GM23338 (cell line): ENCODE measurements around the gene PCBP3. TPM values are rescaled to one million over a fixed set of nuclear protein-coding genes. Genes with fewer than 3 reads are reported as not detected.

Experiments used
- ATAC-seq: fragments of 200-7000 bp; cut with Tn5 transposase; 3 replicates; pipeline ENCODE4 v1.9.1; 2020
- DNase-seq: peaks from one replicate; pipeline ENCODE4 v3.0.0-alpha.2; 2015; ENCODE audit warnings: low spot score
- H2AFZ ChIP-seq: fragments of 200-600 bp; sonication (generic); 2 replicates; pipeline ENCODE4 v1.8.0; 2016; ENCODE audit warnings: antibody characterized with exemption, mild to moderate bottlenecking, moderate library complexity
- H3F3A ChIP-seq: fragments of 200-600 bp; sonication (generic); replicated peaks from 2 replicates; pipeline ENCODE4 v1.8.0; 2017; ENCODE audit warnings: antibody characterized with exemption, mixed run types, low read depth
- H3K27ac ChIP-seq: fragments of 200-600 bp; sonication (generic); 2 replicates; pipeline ENCODE4 v1.6.1; 2016; ENCODE audit warnings: low read depth
- H3K27me3 ChIP-seq: fragments of 200-600 bp; sonication (generic); 2 replicates; pipeline ENCODE4 v1.8.0; 2016; ENCODE audit warnings: mild to moderate bottlenecking, mixed run types, moderate library complexity; ENCODE audit not compliant: insufficient read depth
- H3K36me3 ChIP-seq: fragments of 200-600 bp; sonication (generic); 2 replicates; pipeline ENCODE4 v1.8.0; 2016; ENCODE audit warnings: mild to moderate bottlenecking; ENCODE audit not compliant: insufficient read depth
- H3K4me1 ChIP-seq: fragments of 200-600 bp; sonication (generic); 2 replicates; pipeline ENCODE4 v1.8.0; 2016; ENCODE audit warnings: mild to moderate bottlenecking, moderate library complexity; ENCODE audit not compliant: insufficient read depth
- H3K4me2 ChIP-seq: fragments of 200-600 bp; sonication (generic); 2 replicates; pipeline ENCODE4 v1.7.1; 2017; ENCODE audit warnings: mixed run types
- H3K4me3 ChIP-seq: fragments of 200-600 bp; sonication (generic); 2 replicates; pipeline ENCODE4 v1.6.1; 2016; ENCODE audit warnings: mixed run types
- H3K79me2 ChIP-seq: fragments of 200-600 bp; sonication (generic); replicated peaks from 2 replicates; pipeline ENCODE4 v1.8.0; 2017; ENCODE audit warnings: mild to moderate bottlenecking; ENCODE audit not compliant: insufficient read depth
- H3K9me2 ChIP-seq: fragments of 200-600 bp; sonication (generic); 2 replicates; pipeline ENCODE4 v1.8.0; 2017; ENCODE audit not compliant: insufficient read depth
- H4K20me1 ChIP-seq: fragments of 200-600 bp; sonication (generic); replicated peaks from 2 replicates; pipeline ENCODE4 v1.8.0; 2017; ENCODE audit warnings: mild to moderate bottlenecking; ENCODE audit not compliant: insufficient read depth
- H3K27ac Mint-ChIP-seq: 2 replicates; pipeline ENCODE4 v1.8.0; 2020; ENCODE audit warnings: inconsistent platforms, mild to moderate bottlenecking, moderate library complexity, mixed read lengths
- H3K27me3 Mint-ChIP-seq: 3 replicates; pipeline ENCODE4 v1.8.0; 2022; ENCODE audit warnings: low read depth, mild to moderate bottlenecking, moderate library complexity, mixed read lengths, inconsistent platforms; ENCODE audit not compliant: insufficient read depth, poor library complexity
- H3K36me3 Mint-ChIP-seq: 3 replicates; pipeline ENCODE4 v1.8.0; 2021; ENCODE audit warnings: low read depth, mild to moderate bottlenecking, inconsistent platforms, moderate library complexity, mixed read lengths
- H3K4me1 Mint-ChIP-seq: 3 replicates; pipeline ENCODE4 v1.8.0; 2020; ENCODE audit warnings: mild to moderate bottlenecking, inconsistent platforms, mixed read lengths
- H3K4me3 Mint-ChIP-seq: 3 replicates; pipeline ENCODE4 v1.8.0; 2021; ENCODE audit warnings: moderate library complexity, mild to moderate bottlenecking, inconsistent platforms, mixed read lengths
- H3K9me3 Mint-ChIP-seq: 3 replicates; pipeline ENCODE4 v1.8.0; 2020; ENCODE audit warnings: moderate library complexity, mild to moderate bottlenecking, inconsistent platforms, mixed read lengths
- JUNB ChIP-seq: IDR thresholded peaks from one replicate; pipeline ENCODE4 v1.6.1; 2016; ENCODE audit warnings: antibody characterized with exemption; ENCODE audit not compliant: unreplicated experiment
- NANOG ChIP-seq: IDR thresholded peaks from 2 replicates; pipeline ENCODE4 v1.6.1; 2016; ENCODE audit warnings: antibody characterized with exemption, borderline replicate concordance
- POLR2AphosphoS5 ChIP-seq: IDR thresholded peaks from 2 replicates; pipeline ENCODE4 v1.6.1; 2016; ENCODE audit warnings: antibody characterized with exemption, low read depth
- ZNF114 ChIP-seq: fragments of 250-450 bp; sonication (Bioruptor Pico); IDR thresholded peaks from 2 replicates; pipeline ENCODE4 v1.5.0; 2020; ENCODE audit warnings: mild to moderate bottlenecking, moderate library complexity
- ZNF331 ChIP-seq: fragments of 250-450 bp; sonication (Bioruptor Pico); IDR thresholded peaks from 2 replicates; pipeline ENCODE4 v1.5.0; 2020; ENCODE audit warnings: low read depth, mild to moderate bottlenecking, moderate library complexity
- ZNF462 ChIP-seq: fragments of 250-450 bp; sonication (Bioruptor Pico); IDR thresholded peaks from 2 replicates; pipeline ENCODE4 v1.5.0; 2020; ENCODE audit warnings: mild to moderate bottlenecking, moderate library complexity
- polyA plus RNA-seq: library from polyadenylated mRNA; unstranded; fragments of >200 nt; fragmentation: Nextera tagmentation; extraction: Ambion mirVana; gene quantifications from 2 replicates; pipeline ENCODE4 v1.2.1, GENCODE V29; 2016
- total RNA-seq: library from RNA; depleted of rRNA; stranded (reverse); fragments of >200 nt; shearing (Covaris generic); gene quantifications from 2 replicates; pipeline ENCODE4 v1.2.3, GENCODE V29; 2014

The PCBP3 gene
- total and polyA plus RNA-seq, 2 experiments from 2014 or later, result 7.1 to 9.1 TPM

- ATAC-seq (no peak), DNase-seq (no peak)
- Histone ChIP-seq H3F3A (no peaks in the 10 kb centered on the region), H3K4me1 (no peaks in the 10 kb centered on the region), H2AFZ (no peak overlapping the region), H3K4me3 (no peak overlapping the region), H3K27ac (no peak overlapping the region), H3K4me2 (no peak overlapping the region), H3K9me2 (no peaks in the 10 kb centered on the region), H3K27me3 (no peaks in the 10 kb centered on the region), H3K36me3 (no peaks in the 10 kb centered on the region), H4K20me1 (no peaks in the 10 kb centered on the region), H3K79me2 (no peaks in the 10 kb centered on the region)
- Mint-ChIP-seq H3K4me3 (no peak overlapping the region), H3K27ac (no peak overlapping the region), H3K27me3 (peaks cover 6% of the 10 kb centered on the region), H3K9me3 (no peaks in the 10 kb centered on the region; the same call in 1 of the 3 replicates), H3K4me1 (no peaks in the 10 kb centered on the region; the same call in 2 of the 3 replicates), H3K36me3 (no peaks in the 10 kb centered on the region; the same call in 2 of the 3 replicates)
- TF ChIP-seq JUNB (no peak), ZNF331 (no peak), ZNF462 (no peak), POLR2AphosphoS5 (no peak), ZNF114 (no peak), NANOG (no peak)
Observed at GRCh38 chr21:45942755-45943629, 299.5 kb downstream of the PCBP3 start.
